BLaER1 (cell line): ENCODE measurements around the gene CD160.

ENCODE experiments used
- H3K27ac ChIP-seq: shearing (Covaris generic); formaldehyde crosslinking; 2 replicates; pipeline ENCODE4 v1.8.1; 2022
- H3K27me3 ChIP-seq: shearing (Covaris generic); formaldehyde crosslinking; 2 replicates; pipeline ENCODE4 v1.8.1; 2022
- H3K36me3 ChIP-seq: shearing (Covaris generic); formaldehyde crosslinking; 2 replicates; pipeline ENCODE4 v1.8.1; 2022
- H3K4me1 ChIP-seq: shearing (Covaris generic); formaldehyde crosslinking; 2 replicates; pipeline ENCODE4 v1.8.1; 2022
- H3K4me2 ChIP-seq: shearing (Covaris generic); formaldehyde crosslinking; 2 replicates; pipeline ENCODE4 v1.8.1; 2022
- H3K4me3 ChIP-seq: shearing (Covaris generic); formaldehyde crosslinking; 2 replicates; pipeline ENCODE4 v1.8.1; 2022
- H3K9ac ChIP-seq: shearing (Covaris generic); formaldehyde crosslinking; 2 replicates; pipeline ENCODE4 v1.8.1; 2022
- H3K9me3 ChIP-seq: shearing (Covaris generic); formaldehyde crosslinking; 2 replicates; pipeline ENCODE4 v1.8.1; 2022
- H4K20me1 ChIP-seq: shearing (Covaris generic); formaldehyde crosslinking; 2 replicates; pipeline ENCODE4 v1.8.1; 2022
- Cebpa-rat ChIP-seq: shearing (Covaris generic); IDR thresholded peaks from 2 replicates; pipeline ENCODE4 v1.8.1; 2022

The CD160 gene

DNA sequence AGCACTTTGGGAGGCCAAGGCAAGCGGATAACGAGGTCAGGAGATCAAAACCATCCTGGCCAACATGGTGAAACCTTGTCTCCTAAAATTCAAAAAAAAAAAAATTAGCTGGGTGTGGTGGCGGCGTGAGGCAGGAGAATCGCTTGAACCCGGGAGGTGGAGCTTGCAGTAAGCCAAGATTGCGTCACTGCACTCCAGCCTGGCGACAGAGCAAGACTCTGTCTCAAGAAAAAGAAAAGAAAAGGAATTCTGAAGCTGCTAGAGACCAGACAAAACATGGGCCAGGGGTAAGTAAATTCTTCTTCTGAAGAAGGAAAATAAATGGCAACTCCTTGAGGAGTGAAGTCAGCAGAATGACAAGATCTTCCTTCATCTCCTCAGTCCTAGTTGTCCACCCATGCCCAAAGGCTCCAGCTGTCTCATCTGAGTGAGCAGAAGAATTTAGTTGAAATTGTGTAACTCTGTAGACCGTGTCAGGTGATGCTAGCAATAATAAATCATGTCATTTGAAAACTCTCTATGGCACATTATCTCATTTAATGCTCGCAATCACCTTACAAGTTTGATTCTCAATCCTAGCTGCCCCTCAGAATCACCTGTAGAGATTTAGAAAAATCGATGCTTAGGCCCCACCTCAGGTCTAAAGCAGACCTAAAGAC is 26.4 kb upstream of the CD160 start:
- no peak overlapping the region for H3K9ac ChIP-seq
- H3K27ac ChIP-seq, result no peak overlapping the region
- no peaks in the 10 kb centered on the region for H3K27me3 ChIP-seq
- no peaks in the 10 kb centered on the region for H3K36me3 ChIP-seq
- TF ChIP-seq Cebpa-rat, result no peak
- H4K20me1 ChIP-seq, result no peaks in the 10 kb centered on the region
- H3K9me3 ChIP-seq, result no peaks in the 10 kb centered on the region
- no peak overlapping the region for H3K4me2 ChIP-seq
- H3K4me3 ChIP-seq, result no peak overlapping the region
- H3K4me1 ChIP-seq, result peaks cover 28% of the 10 kb centered on the region

- TF ChIP-seq Cebpa-rat, result no peak
- no peaks in the 10 kb centered on the region for H3K27me3 ChIP-seq
- H4K20me1 ChIP-seq, result no peaks in the 10 kb centered on the region
- no peak overlapping the region for H3K4me3 ChIP-seq
- H3K9ac ChIP-seq, result no peak overlapping the region
- H3K36me3 ChIP-seq, result no peaks in the 10 kb centered on the region
- no peak overlapping the region for H3K4me2 ChIP-seq
- H3K9me3 ChIP-seq, result no peaks in the 10 kb centered on the region
- H3K27ac ChIP-seq, result no peak overlapping the region
- peaks cover 11% of the 10 kb centered on the region for H3K4me1 ChIP-seq
Observed at GRCh38 chr1:145695821-145696629, 23.3 kb upstream of the CD160 start.

- H3K9me3 ChIP-seq, result no peaks in the 10 kb centered on the region
- H3K4me3 ChIP-seq, result no peak overlapping the region
- no peaks in the 10 kb centered on the region for H3K36me3 ChIP-seq
- no peak overlapping the region for H3K27ac ChIP-seq
- H3K4me1 ChIP-seq, result 0 out of 2 replicates have a peak, but pooled peaks cover 8% of the 10 kb centered on the region
- no peak overlapping the region for H3K9ac ChIP-seq
- H3K4me2 ChIP-seq, result no peak overlapping the region
- H3K27me3 ChIP-seq, result no peaks in the 10 kb centered on the region
- no peak for TF ChIP-seq Cebpa-rat
- no peaks in the 10 kb centered on the region for H4K20me1 ChIP-seq
Observed at GRCh38 chr1:145696630-145696960, 22.7 kb upstream of the CD160 start.

DNA sequence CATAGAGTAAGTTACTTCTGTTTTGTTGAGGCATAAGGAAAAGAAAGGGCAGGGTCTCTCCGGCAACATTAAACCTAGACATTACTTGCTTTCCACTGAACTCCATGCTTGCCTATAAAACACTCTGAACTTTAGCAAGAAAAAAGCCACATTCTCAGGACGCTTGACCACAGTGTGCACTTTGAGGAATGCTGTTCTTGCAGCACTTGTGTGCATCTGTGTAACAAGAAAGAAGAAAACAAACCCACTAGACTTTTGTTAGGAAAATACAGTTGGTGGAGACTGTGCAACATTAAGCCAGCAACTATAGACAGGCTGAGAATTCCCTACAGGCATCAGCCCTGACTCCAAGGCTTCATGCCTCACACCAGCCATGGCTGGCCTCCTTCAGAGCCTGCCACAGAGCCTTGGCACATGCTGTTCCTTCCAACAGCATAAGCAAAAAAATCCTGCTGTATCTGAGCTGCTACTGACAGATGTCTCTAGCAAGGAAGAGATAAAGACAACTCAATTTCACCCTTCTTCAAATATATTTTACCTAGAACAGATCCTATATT is 17.9 kb upstream of the CD160 start:
- H3K9me3 ChIP-seq, result no peaks in the 10 kb centered on the region
- no peak overlapping the region for H3K27ac ChIP-seq
- no peaks in the 10 kb centered on the region for H3K36me3 ChIP-seq
- H3K4me2 ChIP-seq, result no peak overlapping the region
- H3K27me3 ChIP-seq, result no peaks in the 10 kb centered on the region
- H4K20me1 ChIP-seq, result no peaks in the 10 kb centered on the region
- 0 out of 2 replicates have a peak, but pooled peaks cover 2% of the 10 kb centered on the region for H3K4me1 ChIP-seq
- H3K4me3 ChIP-seq, result no peak overlapping the region
- H3K9ac ChIP-seq, result no peak overlapping the region
- no peak for TF ChIP-seq Cebpa-rat

- H3K27ac ChIP-seq, result no peak overlapping the region
- H3K4me3 ChIP-seq, result no peak overlapping the region
- no peaks in the 10 kb centered on the region for H3K9me3 ChIP-seq
- TF ChIP-seq Cebpa-rat, result no peak
- H3K4me1 ChIP-seq, result no peaks in the 10 kb centered on the region
- no peak overlapping the region for H3K4me2 ChIP-seq
- no peaks in the 10 kb centered on the region for H3K36me3 ChIP-seq
- no peak overlapping the region for H3K9ac ChIP-seq
- H3K27me3 ChIP-seq, result no peaks in the 10 kb centered on the region
- H4K20me1 ChIP-seq, result no peaks in the 10 kb centered on the region
Observed at GRCh38 chr1:145702052-145702451, 17.2 kb upstream of the CD160 start.

DNA sequence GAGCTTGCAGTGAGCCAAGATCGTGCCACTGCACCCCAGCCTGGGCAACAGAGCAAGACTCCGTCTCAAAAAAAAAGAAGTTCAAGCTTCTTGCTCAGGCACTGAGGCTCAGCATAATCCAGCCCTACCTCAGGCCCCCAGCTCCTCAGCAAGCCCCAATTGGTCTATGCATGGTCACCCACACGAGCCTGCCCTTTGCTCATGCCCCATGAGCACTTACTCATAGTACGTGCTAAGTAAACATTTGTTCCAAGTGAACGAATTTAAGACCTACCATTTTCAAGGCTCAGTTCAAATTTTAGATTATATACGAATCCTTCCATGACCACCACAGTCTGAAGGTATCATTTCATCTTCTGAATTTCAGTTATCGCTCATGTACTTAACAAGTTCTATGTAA is 16.5 kb upstream of the CD160 start:
- no peak for TF ChIP-seq Cebpa-rat
- Histone ChIP-seq H3K9me3 (no peaks in the 10 kb centered on the region), H3K27me3 (no peaks in the 10 kb centered on the region)

GRCh38 chr1:145705622-145706021 is 13.7 kb upstream of the CD160 start:
- Histone ChIP-seq H3K4me1 (no peaks in the 10 kb centered on the region), H3K4me2 (no peak overlapping the region), H3K27ac (no peak overlapping the region), H3K4me3 (no peak overlapping the region), H3K36me3 (no peaks in the 10 kb centered on the region), H3K27me3 (no peaks in the 10 kb centered on the region), H3K9me3 (no peaks in the 10 kb centered on the region), H4K20me1 (no peaks in the 10 kb centered on the region), H3K9ac (no peak overlapping the region)
- no peak for TF ChIP-seq Cebpa-rat

More for the DNA sequence above, 16.5 kb upstream of the CD160 start:
- H4K20me1 ChIP-seq, result no peaks in the 10 kb centered on the region
- no peak overlapping the region for H3K4me2 ChIP-seq
- no peak overlapping the region for H3K9ac ChIP-seq
- no peak overlapping the region for H3K4me3 ChIP-seq
- no peaks in the 10 kb centered on the region for H3K4me1 ChIP-seq
- H3K27ac ChIP-seq, result no peak overlapping the region
- no peaks in the 10 kb centered on the region for H3K36me3 ChIP-seq

DNA sequence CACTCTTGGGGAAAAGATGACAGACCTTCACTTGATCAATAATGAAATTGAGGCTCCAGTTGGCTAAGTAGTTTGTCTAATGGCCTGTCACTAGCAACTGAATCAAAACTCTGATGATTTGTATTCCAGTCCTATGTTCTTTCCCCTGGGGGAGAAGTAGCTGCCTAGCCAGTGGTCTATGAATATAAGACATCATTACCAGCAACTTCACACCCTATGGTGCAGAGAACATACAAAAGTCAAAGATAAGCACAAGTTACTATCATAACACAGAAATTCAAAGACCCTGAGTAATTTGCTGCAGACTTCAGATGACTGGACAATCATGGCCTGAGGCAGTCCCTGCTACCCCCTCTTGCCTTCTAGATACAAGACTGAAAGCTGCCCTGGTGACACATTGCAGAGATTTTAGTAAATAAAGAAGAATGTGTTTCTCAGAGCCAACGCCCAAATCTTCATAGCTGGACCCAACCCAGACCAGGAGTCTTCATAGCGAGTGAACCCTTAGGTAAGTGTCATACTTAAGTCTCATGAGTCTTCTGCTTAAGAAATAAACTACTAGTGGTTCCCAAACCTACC is 13.1 kb upstream of the CD160 start:
- H3K4me3 ChIP-seq, result no peak overlapping the region
- H3K36me3 ChIP-seq, result no peaks in the 10 kb centered on the region
- no peaks in the 10 kb centered on the region for H4K20me1 ChIP-seq
- H3K4me1 ChIP-seq, result no peaks in the 10 kb centered on the region
- no peak overlapping the region for H3K9ac ChIP-seq
- no peak overlapping the region for H3K27ac ChIP-seq
- H3K9me3 ChIP-seq, result no peaks in the 10 kb centered on the region
- no peaks in the 10 kb centered on the region for H3K27me3 ChIP-seq
- H3K4me2 ChIP-seq, result no peak overlapping the region
- no peak for TF ChIP-seq Cebpa-rat

DNA sequence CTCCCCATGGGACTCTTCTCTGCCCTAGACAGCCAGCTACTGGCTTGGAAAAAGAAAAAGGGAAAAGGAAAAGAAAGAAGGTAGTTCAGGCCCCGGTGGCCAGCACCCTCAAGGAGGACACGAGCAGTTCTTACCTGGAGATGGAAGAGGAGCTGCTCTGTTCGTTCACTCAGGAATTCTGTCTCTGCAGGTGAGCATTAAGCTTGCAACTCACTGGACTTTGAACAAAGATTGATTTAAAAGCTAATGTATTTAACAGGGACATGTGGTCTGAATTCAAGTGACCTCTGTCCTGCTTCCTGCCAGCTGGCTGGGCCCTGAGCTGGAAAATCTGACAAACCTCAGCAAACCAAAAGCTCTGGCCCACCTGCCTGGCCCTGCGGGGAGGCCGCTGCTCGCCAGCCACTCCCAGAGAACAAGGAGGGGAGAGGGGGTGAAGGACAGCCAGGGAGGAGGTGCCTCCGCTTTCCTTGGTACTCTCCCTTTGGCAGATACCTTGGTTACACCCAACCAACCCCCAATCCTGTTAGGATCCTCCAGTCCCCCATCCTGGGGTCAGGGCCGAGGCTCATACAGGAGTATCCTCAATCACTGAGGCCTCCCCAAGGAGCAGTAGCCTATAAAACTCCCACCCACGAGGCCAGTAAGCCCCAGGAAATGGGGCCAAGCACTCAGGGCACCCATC is 12.0 kb upstream of the CD160 start, which contains the start of gene PDZK1:
Gene PDZK1 (minus strand): TSS at position 186 of the 685 bp plus-strand sequence. CDS start 19,347 bp downstream, outside the sequence.
- Histone ChIP-seq H3K27me3 (no peaks in the 10 kb centered on the region), H3K9me3 (no peaks in the 10 kb centered on the region), H4K20me1 (no peaks in the 10 kb centered on the region), H3K9ac (no peak within 1 kb of the TSS), H3K27ac (no peak within 1 kb of the TSS), H3K4me2 (no peak within 1 kb of the TSS), H3K4me3 (no peak within 1 kb of the TSS), H3K36me3 (no peaks in the 10 kb centered on the region), H3K4me1 (no peaks in the 10 kb centered on the region)
- TF ChIP-seq Cebpa-rat, result no peak
